Hematopoietic multipotent progenitor cell treated with erythropoietin and hydrocortisone succinate and interleukin-3 and kit ligand, for 4 days (in vitro differentiated cells): ENCODE data around the gene KIF26A.
A peak's percentile ranks its signal among the peaks of the same experiment; 100 is the strongest.
"Not testable (repeated sequence)": the region's sequence is repeated elsewhere in the genome, so short reads cannot be mapped to it uniquely, and the experiment has no call there.

Source experiments
- DNase-seq: peaks from one replicate; pipeline ENCODE4 v3.0.0-alpha.2; 2015

Gene KIF26A

GRCh38 chr14:104225278-104226190 lies 87.1 kb downstream of the KIF26A start:
- not testable (repeated sequence) for DNase-seq

DNA sequence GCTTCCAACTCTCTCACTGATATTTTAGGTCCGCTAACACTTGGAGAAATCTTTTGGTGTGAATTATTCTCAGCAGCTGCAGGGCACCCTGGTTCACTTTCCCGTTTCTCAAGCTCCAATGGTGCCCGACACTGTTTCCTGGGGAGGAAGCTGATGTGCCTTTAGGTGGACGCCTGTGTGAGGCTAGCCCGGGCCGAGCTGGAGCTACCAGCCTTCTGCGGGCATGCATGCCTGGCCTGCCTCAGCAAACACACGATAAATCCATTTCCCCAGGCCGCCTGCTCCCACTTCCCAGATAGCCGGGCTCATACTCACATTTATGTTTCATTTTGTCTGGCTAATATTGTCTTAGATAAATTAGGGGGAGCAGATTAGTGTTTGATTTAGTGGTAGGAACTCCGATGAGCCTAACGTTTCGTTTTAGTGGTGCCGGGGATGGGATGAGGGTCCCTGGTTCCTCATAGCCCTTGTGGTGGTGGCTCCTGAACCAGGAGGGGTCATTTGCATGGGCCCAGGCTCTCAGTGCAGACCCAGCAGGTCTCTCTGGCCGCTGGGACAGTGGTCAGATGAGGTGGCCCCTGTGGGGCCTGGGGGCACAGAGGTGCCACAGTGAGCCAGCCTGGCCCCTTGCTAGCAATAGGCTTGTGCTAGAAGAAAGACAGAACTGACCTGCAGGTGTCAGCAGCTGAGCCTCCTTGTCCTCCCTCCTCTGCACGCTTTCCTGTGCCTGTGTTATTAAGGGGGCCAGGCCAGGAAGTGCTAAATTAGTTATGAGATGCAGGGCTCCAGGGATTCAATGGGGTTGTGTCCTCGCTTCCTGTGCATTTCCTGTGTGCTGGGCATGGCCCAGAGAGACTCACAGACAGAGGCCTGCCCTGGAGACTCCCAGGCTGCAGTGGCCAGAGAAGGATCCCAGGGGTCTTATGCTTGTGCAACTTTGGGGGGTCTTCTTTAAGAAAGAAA lies 88.3 kb downstream of the KIF26A start:
- DNase-seq, result peak; percentile 15

GRCh38 chr14:104227806-104228205 lies 89.4 kb downstream of the KIF26A start:
- DNase-seq, result no peak

- DNase-seq, result no peak
These were observed 89.8 kb downstream of the KIF26A start for GRCh38 chr14:104228221-104228620.

GRCh38 chr14:104228716-104229533 lies 90.5 kb downstream of the KIF26A start:
- DNase-seq, result no peak

DNA sequence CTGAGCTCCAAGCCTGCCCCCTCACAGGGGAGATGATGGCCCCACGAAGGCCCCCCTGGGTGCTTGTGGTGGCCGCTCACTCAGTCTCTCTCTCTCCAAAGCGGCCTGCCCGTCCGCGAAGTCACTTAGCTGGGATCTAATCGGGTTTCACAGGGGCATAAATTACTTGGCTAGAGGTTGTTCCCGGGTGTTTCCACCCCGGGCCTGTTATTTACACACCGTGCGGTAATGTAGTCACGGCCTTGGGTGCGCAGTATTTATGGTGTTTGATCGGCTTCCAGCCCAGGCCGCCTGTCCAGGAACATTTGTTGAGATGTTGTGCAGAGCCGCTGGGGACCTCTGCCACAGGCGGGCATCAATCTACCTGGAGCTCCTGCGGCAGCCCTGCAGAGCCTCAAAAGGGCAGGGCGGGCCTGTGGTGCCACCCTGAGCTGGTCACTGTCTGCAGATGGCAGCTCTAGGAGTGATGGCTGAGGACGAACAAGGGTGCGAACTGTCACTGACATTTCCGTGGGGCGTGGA lies 91.2 kb downstream of the KIF26A start:
- no peak for DNase-seq

GRCh38 chr14:104230119-104230815 lies 91.9 kb downstream of the KIF26A start:
- no peak for DNase-seq
